Adipocyte (in vitro differentiated cells): ENCODE data around the gene DUSP7.
"Not testable (repeated sequence)": the region's sequence is repeated elsewhere in the genome, so short reads cannot be mapped to it uniquely, and the experiment has no call there.

Source experiments
- DNase-seq: peaks from one replicate; pipeline ENCODE4 v3.0.0-alpha.2; 2015; ENCODE audit warnings: low read depth
- H3K27me3 ChIP-seq: replicated peaks from 2 replicates; pipeline ENCODE4 v1.7.0; 2013; ENCODE audit warnings: mild to moderate bottlenecking, low read length, moderate library complexity; ENCODE audit not compliant: control insufficient read depth, insufficient read depth
- H3K36me3 ChIP-seq: 2 replicates; pipeline ENCODE4 v1.7.0; 2013; ENCODE audit warnings: low read length, mild to moderate bottlenecking, moderate library complexity; ENCODE audit not compliant: control insufficient read depth, insufficient read depth, severe bottlenecking
- H3K4me1 ChIP-seq: 2 replicates; pipeline ENCODE4 v1.7.0; 2013; ENCODE audit warnings: mild to moderate bottlenecking, low read length, moderate library complexity; ENCODE audit not compliant: control insufficient read depth, insufficient read depth
- H3K4me3 ChIP-seq: 2 replicates; pipeline ENCODE4 v1.7.0; 2013; ENCODE audit warnings: mild to moderate bottlenecking, low read length, moderate library complexity
- H3K9ac ChIP-seq: 2 replicates; pipeline ENCODE4 v1.7.0; 2013; ENCODE audit warnings: mild to moderate bottlenecking, low read length, moderate library complexity
- H3K9me3 ChIP-seq: 2 replicates; pipeline ENCODE4 v1.7.0; 2013; ENCODE audit warnings: mild to moderate bottlenecking, low read length, moderate library complexity; ENCODE audit not compliant: control insufficient read depth

DUSP7 gene

DNA sequence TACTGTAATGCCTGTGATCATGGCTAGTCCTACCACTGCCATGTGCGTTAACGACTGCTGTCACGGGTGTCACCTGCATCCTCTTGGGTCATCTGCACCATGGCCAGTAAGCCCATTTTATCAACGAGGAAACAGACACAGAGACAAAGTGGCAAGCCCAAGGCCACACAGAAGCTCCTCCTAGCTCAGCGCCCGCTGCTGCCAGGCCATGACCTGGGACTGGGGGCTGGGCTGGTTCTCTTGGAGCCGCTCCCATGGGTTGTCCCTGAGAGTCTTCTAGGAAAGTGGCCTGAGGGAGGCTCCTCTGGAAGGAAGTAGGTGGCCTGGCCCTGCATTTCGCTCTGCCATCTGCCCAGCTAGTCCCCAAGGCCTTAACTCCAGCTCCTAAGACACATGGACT lies 4.9 kb downstream of the DUSP7 start:
- Histone ChIP-seq H3K4me1 (peaks cover 34% of the 10 kb centered on the region), H3K9ac (no peak overlapping the region), H3K36me3 (peaks cover 28% of the 10 kb centered on the region), H3K9me3 (no peaks in the 10 kb centered on the region), H3K27me3 (no peaks in the 10 kb centered on the region), H3K4me3 (no peak overlapping the region)
- DNase-seq = no peak

DNA sequence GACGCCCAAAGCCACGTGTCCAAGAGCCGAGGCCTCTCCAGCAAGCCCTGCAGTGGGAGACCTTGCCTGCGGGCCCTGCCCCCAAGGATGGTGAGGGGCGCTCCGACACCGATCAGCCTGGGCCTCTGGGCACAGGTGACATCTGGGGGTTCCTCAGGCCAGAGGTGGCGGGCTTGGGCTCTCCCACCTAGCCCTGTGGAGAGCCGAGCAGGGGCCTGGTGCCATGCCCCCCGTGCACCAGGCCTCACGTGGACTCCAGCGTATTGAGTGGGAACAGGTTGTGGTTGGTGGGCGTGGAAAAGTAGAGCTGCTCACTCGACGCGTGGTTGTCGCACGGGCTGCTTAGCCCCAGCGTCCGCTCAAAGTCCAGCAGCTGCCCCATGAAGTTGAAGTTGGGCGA lies 5.8 kb downstream of the DUSP7 start:
- Histone ChIP-seq H3K36me3 (peaks cover 28% of the 10 kb centered on the region), H3K9ac (no peak overlapping the region), H3K27me3 (no peaks in the 10 kb centered on the region), H3K9me3 (no peaks in the 10 kb centered on the region), H3K4me3 (no peak overlapping the region), H3K4me1 (peaks cover 43% of the 10 kb centered on the region)
- no peak for DNase-seq

DNA sequence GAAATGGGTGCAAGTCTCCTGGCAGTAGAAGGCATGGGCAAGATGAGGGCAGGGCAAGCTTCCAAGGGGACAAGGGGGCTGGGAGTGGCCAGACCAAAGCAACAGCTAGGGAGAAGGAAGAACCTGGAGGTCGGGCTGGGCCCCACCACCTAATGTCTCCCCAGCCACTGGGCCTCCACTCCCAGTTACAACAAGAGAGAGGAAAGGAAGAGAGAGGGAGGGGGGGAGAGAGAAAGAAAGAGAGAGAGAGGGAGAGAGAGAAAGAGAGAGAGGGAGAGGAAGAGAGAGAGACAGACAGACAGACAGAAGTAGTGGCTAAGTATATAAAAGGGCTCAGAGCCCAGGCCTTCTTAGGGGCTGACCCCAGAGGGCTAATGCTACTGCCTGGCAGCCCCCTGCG lies 6.9 kb downstream of the DUSP7 start:
- Histone ChIP-seq H3K4me1 (peaks cover 40% of the 10 kb centered on the region), H3K4me3 (no peak overlapping the region), H3K9me3 (no peaks in the 10 kb centered on the region), H3K27me3 (no peaks in the 10 kb centered on the region), H3K9ac (no peak overlapping the region), H3K36me3 (peaks cover 28% of the 10 kb centered on the region)
- DNase-seq = no peak

DNA sequence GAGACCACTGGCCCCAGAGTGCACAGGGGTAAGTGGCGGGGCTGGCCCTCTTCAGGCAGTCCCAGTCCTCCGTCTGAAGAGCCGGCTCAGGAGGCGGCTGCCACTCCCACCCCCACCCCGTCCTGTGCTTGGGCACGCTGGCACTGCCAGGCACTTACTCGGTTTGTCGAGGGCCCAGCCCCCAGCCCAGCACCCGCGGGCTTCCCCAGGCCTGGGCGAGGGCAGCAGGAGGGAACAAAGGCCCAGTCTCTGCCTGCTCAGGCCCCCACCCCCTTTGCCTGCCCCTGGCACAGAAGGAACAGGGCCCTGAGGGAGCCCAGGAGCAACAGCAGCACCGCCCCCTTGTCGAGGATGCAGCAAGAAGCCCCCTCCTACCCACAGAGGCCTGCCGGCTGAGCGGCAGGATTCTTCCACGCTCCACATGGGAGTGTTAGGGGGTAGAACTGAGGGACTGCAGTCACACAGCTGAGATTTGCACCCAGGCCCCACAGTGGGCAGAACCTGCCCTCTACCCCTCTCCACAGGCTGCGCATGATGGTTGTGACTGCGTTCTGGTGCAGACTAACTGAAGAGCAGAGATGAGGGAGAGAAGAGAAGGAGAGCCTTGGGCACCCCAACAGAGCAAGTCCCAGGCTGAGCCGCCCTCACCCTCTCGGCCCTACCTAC lies 8.9 kb downstream of the DUSP7 start:
- no peak for DNase-seq
- Histone ChIP-seq H3K9me3 (no peaks in the 10 kb centered on the region), H3K27me3 (no peaks in the 10 kb centered on the region), H3K9ac (no peak overlapping the region), H3K4me1 (peaks cover 21% of the 10 kb centered on the region), H3K36me3 (peaks cover 25% of the 10 kb centered on the region), H3K4me3 (no peak overlapping the region)

DNA sequence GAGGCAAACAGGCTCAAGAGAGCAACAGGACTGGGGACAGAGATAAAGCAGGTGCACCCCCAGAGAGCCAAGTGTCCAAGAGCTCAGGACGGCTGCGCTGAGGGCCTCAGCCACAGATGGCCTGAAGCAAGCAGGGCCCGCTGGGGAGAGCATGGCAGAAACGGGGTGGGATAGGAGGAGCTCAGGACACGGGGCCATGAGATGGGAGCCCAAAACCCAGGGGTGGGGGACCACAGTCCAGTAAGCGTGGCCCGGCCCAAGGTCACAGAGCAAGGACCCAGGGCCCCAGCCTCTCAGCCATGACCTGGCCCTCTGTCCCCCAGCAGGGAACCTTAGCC lies 9.5 kb downstream of the DUSP7 start:
- Histone ChIP-seq H3K4me1 (peaks cover 17% of the 10 kb centered on the region), H3K4me3 (no peak overlapping the region), H3K9me3 (no peaks in the 10 kb centered on the region), H3K27me3 (no peaks in the 10 kb centered on the region), H3K9ac (no peak overlapping the region), H3K36me3 (peaks cover 24% of the 10 kb centered on the region)
- DNase-seq = no peak

DNA sequence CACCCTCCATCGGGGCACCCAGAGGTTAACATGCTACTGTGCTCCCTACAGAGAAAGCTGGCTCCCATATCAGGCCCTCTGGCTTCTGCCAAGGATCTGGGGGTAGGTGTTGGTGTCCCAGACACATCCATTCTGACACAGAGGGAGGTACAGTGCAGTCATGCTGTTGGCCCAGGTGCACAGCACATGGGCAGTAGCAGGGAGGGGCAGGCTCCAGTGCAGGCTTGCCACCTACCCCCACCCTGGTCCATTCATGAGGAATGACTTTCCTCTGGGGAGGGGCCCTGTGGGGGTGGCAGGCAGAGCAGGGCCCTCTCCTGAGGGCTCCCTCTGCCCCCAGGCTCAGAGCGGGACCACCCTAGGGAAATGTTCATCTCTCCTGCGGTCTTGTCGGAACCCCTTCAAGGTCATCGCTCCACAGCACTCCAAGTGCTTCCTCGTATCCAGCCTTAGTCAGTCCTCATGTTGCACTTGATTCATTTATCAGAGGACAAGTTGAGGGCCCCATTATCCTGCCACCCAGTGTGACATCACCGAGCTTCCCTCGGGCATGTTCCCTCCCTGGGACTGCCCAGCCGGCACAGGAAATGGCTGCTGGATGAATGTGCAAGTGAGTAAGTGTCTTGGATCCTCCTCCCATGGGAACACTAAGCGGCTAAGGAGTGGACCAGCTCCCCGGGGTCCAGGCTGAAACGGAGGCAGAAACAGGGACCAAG lies 10.0 kb downstream of the DUSP7 start:
- H3K9ac ChIP-seq = no peak overlapping the region
- no peak overlapping the region for H3K4me3 ChIP-seq
- no peaks in the 10 kb centered on the region for H3K9me3 ChIP-seq
- H3K27me3 ChIP-seq = no peaks in the 10 kb centered on the region
- H3K36me3 ChIP-seq = peaks cover 19% of the 10 kb centered on the region
- H3K4me1 ChIP-seq = peaks cover 17% of the 10 kb centered on the region
- DNase-seq = peak; percentile 96

DNA sequence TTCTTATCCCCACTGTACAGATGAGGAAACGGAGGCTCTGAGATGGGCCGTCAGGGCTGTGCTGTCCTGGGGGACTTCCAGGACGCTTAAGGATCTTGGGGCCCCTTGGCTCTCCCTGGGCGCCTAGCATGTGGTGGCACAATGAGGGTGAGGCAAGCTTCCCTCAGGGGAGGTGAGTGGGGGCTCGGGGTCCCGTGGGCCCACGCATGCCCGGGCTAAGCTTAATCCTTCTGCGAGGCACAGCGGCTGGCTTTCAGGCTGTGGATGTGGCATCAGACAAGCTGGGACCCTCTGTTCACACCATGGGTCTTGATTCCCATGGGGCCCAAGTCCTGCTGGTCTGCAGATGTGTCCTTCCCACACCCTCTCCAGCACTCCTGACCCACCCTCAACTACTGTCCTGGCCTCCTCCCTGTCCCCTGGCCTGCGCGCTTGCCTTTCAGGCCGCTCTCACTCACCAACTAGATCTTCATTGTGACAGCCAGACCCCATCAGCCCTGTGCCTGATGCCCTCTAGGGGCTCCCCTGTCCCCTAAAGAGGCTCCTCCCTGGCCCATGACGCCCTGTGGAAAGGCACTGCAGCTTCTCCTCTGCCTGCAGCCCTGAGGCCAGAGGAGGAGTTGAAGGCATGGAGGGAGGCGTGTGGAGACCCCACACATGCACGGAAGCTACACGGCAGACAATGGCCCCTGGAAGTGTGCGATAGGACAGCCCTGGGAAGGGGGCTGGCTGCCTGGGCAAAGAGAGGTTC lies 11.3 kb downstream of the DUSP7 start:
- no peaks in the 10 kb centered on the region for H3K9me3 ChIP-seq
- no peak for DNase-seq
- no peak overlapping the region for H3K4me3 ChIP-seq
- H3K36me3 ChIP-seq = peaks cover 6% of the 10 kb centered on the region
- H3K9ac ChIP-seq = no peak overlapping the region
- no peaks in the 10 kb centered on the region for H3K27me3 ChIP-seq
- peaks cover 17% of the 10 kb centered on the region for H3K4me1 ChIP-seq

DNA sequence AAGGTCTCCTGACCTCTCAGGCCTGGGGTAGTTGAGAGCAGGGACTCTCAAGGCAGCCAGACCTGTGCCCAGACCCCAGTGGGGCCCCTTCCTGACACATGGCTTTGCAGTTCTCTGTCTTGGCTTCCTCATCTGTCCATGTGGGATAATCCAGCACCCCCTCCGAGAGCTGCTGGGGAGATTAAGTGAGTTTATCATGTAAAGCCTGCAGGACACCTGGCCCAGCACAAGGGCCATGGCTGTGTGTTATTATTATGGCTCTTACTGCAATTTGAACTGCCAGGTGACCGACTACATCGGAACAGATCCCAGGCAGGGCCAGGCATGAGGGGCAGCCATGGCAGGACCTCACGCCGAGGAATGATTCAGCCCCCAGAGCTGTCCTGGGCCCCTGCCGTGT lies 12.6 kb downstream of the DUSP7 start:
- peaks cover 17% of the 10 kb centered on the region for H3K4me1 ChIP-seq
- DNase-seq = no peak
- H3K9me3 ChIP-seq = no peaks in the 10 kb centered on the region
- H3K27me3 ChIP-seq = no peaks in the 10 kb centered on the region
- no peak overlapping the region for H3K9ac ChIP-seq
- H3K36me3 ChIP-seq = no peaks in the 10 kb centered on the region
- no peak overlapping the region for H3K4me3 ChIP-seq

DNA sequence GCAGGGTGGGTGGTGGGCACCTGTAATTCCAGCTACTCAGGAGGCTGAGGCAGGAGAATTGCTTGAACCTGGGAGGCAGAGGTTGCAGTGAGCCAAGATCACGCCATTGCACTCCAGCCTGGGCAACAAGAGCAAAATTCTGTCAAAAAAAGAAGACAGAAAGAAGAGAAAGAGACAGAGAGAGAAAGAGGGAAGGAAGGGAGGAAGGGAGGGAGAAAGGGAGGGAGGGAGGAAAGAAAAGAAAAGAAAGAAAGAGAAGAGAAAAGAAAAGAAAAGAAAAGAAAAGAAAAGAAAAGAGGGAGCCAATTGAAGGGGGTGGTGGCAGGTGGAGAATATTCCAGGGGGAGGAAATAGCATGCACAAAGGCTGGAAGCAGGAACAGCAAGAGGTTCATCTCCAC lies 13.3 kb downstream of the DUSP7 start:
- H3K9ac ChIP-seq, H3K27me3 ChIP-seq, DNase-seq: not testable (repeated sequence)

DNA sequence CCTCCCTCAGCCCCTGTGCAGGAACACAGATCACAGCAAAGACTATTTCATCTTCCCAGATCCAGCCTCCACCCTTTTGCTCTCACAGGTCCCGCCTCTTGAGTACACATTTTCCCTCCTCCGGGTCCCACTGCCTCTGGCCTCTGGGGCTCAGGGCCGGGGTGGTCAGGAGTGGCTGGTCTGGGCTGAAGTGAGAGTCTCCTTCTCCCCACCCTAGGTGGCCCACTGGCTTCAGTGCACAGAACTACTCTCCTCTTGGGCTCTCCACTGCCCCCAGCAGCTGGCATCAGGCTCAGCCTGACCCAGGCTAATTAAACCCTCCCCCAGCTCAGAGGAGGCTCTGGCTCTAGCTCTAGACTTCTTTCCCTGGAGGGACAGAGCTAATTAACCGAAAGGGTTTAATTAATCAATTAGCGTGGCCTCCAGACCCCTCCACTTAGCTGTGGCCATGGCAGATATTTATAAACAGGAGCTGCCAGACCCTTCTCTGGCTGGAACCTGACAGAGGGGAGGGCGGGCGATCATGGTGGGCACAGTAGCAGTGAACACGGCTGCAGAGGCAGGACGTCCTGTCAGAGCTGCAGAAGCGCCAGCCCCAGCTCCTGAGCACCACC lies 15.1 kb downstream of the DUSP7 start:
- Histone ChIP-seq H3K36me3 (no peaks in the 10 kb centered on the region), H3K27me3 (no peaks in the 10 kb centered on the region), H3K9ac (no peak overlapping the region), H3K4me1 (peaks cover 8% of the 10 kb centered on the region), H3K4me3 (no peak overlapping the region), H3K9me3 (no peaks in the 10 kb centered on the region)
- no peak for DNase-seq

More for the DNA sequence above, 13.3 kb downstream of the DUSP7 start:
- H3K9me3 ChIP-seq, H3K36me3 ChIP-seq, H3K4me3 ChIP-seq: not testable (repeated sequence)
- H3K4me1 ChIP-seq = peaks cover 17% of the 10 kb centered on the region

DNA sequence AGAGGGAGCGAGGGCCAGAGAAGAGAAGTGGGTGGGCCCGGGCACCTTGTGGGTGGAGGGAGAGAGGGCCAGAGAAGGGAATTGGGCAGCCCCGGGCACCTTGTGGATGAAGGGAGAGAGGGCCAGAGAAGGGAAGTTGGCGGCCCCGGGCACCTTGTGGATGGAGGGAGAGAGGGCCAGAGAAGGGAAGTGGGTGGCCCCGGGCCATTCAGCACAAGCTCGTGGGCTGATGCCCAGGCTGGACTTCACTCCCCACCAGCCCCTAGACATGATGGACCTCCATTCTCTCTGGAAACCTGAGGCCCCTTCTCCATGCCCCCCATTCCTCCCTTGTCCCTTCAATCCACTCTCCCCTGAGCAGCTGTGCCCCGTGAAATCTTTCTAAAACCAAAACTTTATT lies 15.8 kb downstream of the DUSP7 start:
- Histone ChIP-seq H3K9ac (no peak overlapping the region), H3K4me3 (no peak overlapping the region), H3K4me1 (peaks cover 2% of the 10 kb centered on the region), H3K27me3 (no peaks in the 10 kb centered on the region), H3K9me3 (no peaks in the 10 kb centered on the region), H3K36me3 (no peaks in the 10 kb centered on the region)
- no peak for DNase-seq
